ENCODE measurements around the gene ATP8B4.
"Not testable (repeated sequence)": the region's sequence is repeated elsewhere in the genome, so short reads cannot be mapped to it uniquely, and the experiment has no call there.

ATP8B4 gene

GRCh38 chr15:50135031-50135551 is 16.1 kb upstream of the ATP8B4 start:
- no peak for ATAC-seq
- no peak for TF ChIP-seq GLIS3 (CRISPR knock-in tag; IDR thresholded peaks at IDR 0.05)
- no peak for TF ChIP-seq ESRRG (CRISPR knock-in tag; IDR thresholded peaks at IDR 0.05)
- no peak for TF ChIP-seq ZNF565 (CRISPR knock-in tag; conservative IDR thresholded peaks at IDR 0.05; ENCODE audit: low read depth)
- TF ChIP-seq, protein P1, sequence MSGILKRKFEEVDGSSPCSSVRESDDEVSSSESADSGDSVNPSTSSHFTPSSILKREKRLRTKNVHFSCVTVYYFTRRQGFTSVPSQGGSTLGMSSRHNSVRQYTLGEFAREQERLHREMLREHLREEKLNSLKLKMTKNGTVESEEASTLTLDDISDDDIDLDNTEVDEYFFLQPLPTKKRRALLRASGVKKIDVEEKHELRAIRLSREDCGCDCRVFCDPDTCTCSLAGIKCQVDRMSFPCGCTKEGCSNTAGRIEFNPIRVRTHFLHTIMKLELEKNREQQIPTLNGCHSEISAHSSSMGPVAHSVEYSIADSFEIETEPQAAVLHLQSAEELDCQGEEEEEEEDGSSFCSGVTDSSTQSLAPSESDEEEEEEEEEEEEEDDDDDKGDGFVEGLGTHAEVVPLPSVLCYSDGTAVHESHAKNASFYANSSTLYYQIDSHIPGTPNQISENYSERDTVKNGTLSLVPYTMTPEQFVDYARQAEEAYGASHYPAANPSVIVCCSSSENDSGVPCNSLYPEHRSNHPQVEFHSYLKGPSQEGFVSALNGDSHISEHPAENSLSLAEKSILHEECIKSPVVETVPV (CRISPR knock-in tag; IDR thresholded peaks at IDR 0.05), result no peak
- TF ChIP-seq TOX (CRISPR knock-in tag; IDR thresholded peaks at IDR 0.05; ENCODE audit: borderline replicate concordance), result no peak
- TF ChIP-seq OSR1 (CRISPR knock-in tag; IDR thresholded peaks at IDR 0.05), result no peak
- no peak for TF ChIP-seq TSHZ2 (CRISPR knock-in tag; IDR thresholded peaks at IDR 0.05)

DNA sequence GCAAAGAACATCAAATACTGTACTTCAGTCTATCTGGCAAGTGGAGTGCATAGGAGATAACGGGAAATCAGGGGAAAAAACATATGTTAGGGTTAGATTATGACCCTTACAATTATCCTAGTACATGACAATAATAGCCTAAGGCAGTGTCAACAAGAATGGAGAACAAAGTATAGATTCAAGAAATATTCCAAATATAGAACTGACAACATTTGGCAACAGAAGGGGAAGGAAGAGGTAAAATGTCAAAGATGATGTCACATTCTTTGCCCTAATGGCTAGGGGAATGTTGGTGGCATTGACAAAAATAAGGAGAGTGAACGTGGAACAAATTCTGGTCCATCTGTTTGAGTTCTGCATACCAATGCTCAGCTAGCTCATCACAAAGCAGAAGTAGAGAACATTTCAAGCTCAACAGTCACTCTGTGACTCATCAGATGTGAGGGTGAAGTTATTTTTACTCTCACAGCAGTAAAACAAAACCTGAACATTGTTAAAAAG is 15.5 kb upstream of the ATP8B4 start:
- ATAC-seq, result no peak
- TF ChIP-seq ESRRG (CRISPR knock-in tag; IDR thresholded peaks at IDR 0.05) (no peak), BACH2 (CRISPR knock-in tag; IDR thresholded peaks at IDR 0.05; ENCODE audit: borderline replicate concordance) (no peak), GLIS3 (CRISPR knock-in tag; IDR thresholded peaks at IDR 0.05) (no peak), TOX (CRISPR knock-in tag; IDR thresholded peaks at IDR 0.05; ENCODE audit: borderline replicate concordance) (no peak), ZFP3 (CRISPR knock-in tag; IDR thresholded peaks at IDR 0.05) (no peak), ZFP30 (CRISPR knock-in tag; IDR thresholded peaks at IDR 0.05) (no peak), ARNTL (CRISPR knock-in tag; IDR thresholded peaks at IDR 0.05; ENCODE audit: borderline replicate concordance, low read depth) (no peak), RARB (CRISPR knock-in tag; IDR thresholded peaks at IDR 0.05) (no peak), TSHZ2 (CRISPR knock-in tag; IDR thresholded peaks at IDR 0.05) (no peak), OSR1 (CRISPR knock-in tag; IDR thresholded peaks at IDR 0.05) (no peak), ZNF8 (CRISPR knock-in tag; IDR thresholded peaks at IDR 0.05) (no peak), ZNF565 (CRISPR knock-in tag; conservative IDR thresholded peaks at IDR 0.05; ENCODE audit: low read depth) (no peak), SNAI2 (CRISPR knock-in tag; IDR thresholded peaks at IDR 0.05) (no peak), TCF4 (CRISPR knock-in tag; IDR thresholded peaks at IDR 0.05; ENCODE audit: borderline replicate concordance) (no peak), ZC3H10 (CRISPR knock-in tag; IDR thresholded peaks at IDR 0.05) (no peak), CREB5 (CRISPR knock-in tag; IDR thresholded peaks at IDR 0.05; ENCODE audit: low read depth) (no peak), ZNF70 (CRISPR knock-in tag; IDR thresholded peaks at IDR 0.05) (no peak)
- TF ChIP-seq, protein P1 (CRISPR knock-in tag; IDR thresholded peaks at IDR 0.05), result no peak

GRCh38 chr15:50132251-50132984 is 13.4 kb upstream of the ATP8B4 start:
- not testable (repeated sequence) for ATAC-seq
